Measurements from ENCODE around the gene HMCES. TPM values are rescaled to one million over a fixed set of nuclear protein-coding genes. Genes with fewer than 3 reads are reported as not detected.
A peak's percentile ranks its signal among the peaks of the same experiment; 100 is the strongest.
"Not testable (repeated sequence)": the region's sequence is repeated elsewhere in the genome, so short reads cannot be mapped to it uniquely, and the experiment has no call there.

The HMCES gene
- polyA plus RNA-seq, 3 donors from 2014 or later: 58.6 to 111 (median 78.1) TPM

- Mint-ChIP-seq H3K36me3 (peaks cover 0 to 3% (median 0%) of the 10 kb centered on the region in 3 donors), H3K27me3 (ENCODE audit: low read depth in 3 of 3) (peaks cover 10 to 14% (median 12%) of the 10 kb centered on the region in 3 donors), H3K27ac (peak overlapping the region in 4 of 6 donors; percentile 20 to 57 (median 42)), H3K9me3 (no peaks in the 10 kb centered on the region), H3K4me3 (peak overlapping the region in 3 of 5 donors; percentile 7 to 41 (median 28)), H3K4me1 (peaks cover 34 to 39% of the 10 kb centered on the region in 2 donors)
- DNase-seq: no peak
These were observed 32.0 kb upstream of the HMCES start for GRCh38 chr3:129246636-129247035.

GRCh38 chr3:129248286-129248979 lies 30.2 kb upstream of the HMCES start:
- no peak for DNase-seq
- Mint-ChIP-seq H3K4me1 (peaks cover 44 to 57% of the 10 kb centered on the region in 2 donors), H3K27me3 (ENCODE audit: low read depth in 3 of 3) (peaks cover 10 to 15% (median 14%) of the 10 kb centered on the region in 3 donors), H3K4me3 (peak overlapping the region; percentile 89 to 98 (median 97)), H3K36me3 (peaks cover 4 to 14% (median 4%) of the 10 kb centered on the region in 3 donors), H3K27ac (peak overlapping the region; percentile 93 to 98 (median 97)), H3K9me3 (no peaks in the 10 kb centered on the region)

- H3K4me3 Mint-ChIP-seq: peak within 1 kb of the TSS; percentile 89 to 98 (median 97)
- peaks cover 44 to 59% of the 10 kb centered on the region in 2 donors for H3K4me1 Mint-ChIP-seq
- peak; percentile 92 to 94 (median 94) for DNase-seq
- H3K36me3 Mint-ChIP-seq: peaks cover 4 to 21% (median 4%) of the 10 kb centered on the region in 3 donors
- H3K27ac Mint-ChIP-seq: peak within 1 kb of the TSS; percentile 93 to 98 (median 97)
- H3K27me3 Mint-ChIP-seq (ENCODE audit: low read depth in 3 of 3): peaks cover 10 to 15% (median 14%) of the 10 kb centered on the region in 3 donors
- H3K9me3 Mint-ChIP-seq: no peaks in the 10 kb centered on the region
These were observed 29.2 kb upstream of the HMCES start, which contains the start of gene COPG1 for GRCh38 chr3:129249284-129250065. TSS of gene COPG1 (plus strand) at chr3:129249606. CDS start at chr3:129249710, 104 bp downstream.

- H3K9me3 Mint-ChIP-seq: no peaks in the 10 kb centered on the region
- peaks cover 10 to 15% (median 14%) of the 10 kb centered on the region in 3 donors for H3K27me3 Mint-ChIP-seq (ENCODE audit: low read depth in 3 of 3)
- H3K27ac Mint-ChIP-seq: peak overlapping the region in 2 of 6 donors; percentile 55 to 58
- no peak overlapping the region for H3K4me3 Mint-ChIP-seq
- DNase-seq: no peak
- H3K36me3 Mint-ChIP-seq: peaks cover 4 to 47% (median 11%) of the 10 kb centered on the region in 3 donors
- peaks cover 40 to 51% of the 10 kb centered on the region in 2 donors for H3K4me1 Mint-ChIP-seq
These were observed 25.9 kb upstream of the HMCES start for GRCh38 chr3:129252748-129253147.

GRCh38 chr3:129254536-129255230 lies 24.0 kb upstream of the HMCES start:
- H3K9me3 Mint-ChIP-seq: no peaks in the 10 kb centered on the region
- H3K27me3 Mint-ChIP-seq (ENCODE audit: low read depth in 3 of 3): peaks cover 2 to 8% (median 5%) of the 10 kb centered on the region in 3 donors
- peaks cover 11 to 63% (median 24%) of the 10 kb centered on the region in 3 donors for H3K36me3 Mint-ChIP-seq
- H3K27ac Mint-ChIP-seq: peak overlapping the region in 1 of 6 donors; percentile 30
- H3K4me1 Mint-ChIP-seq: peaks cover 22 to 33% of the 10 kb centered on the region in 2 donors
- no peak for DNase-seq
- no peak overlapping the region for H3K4me3 Mint-ChIP-seq

- H3K27me3 Mint-ChIP-seq (ENCODE audit: low read depth in 3 of 3): peaks cover 0 to 3% (median 0%) of the 10 kb centered on the region in 3 donors
- H3K9me3 Mint-ChIP-seq: no peaks in the 10 kb centered on the region
- H3K4me3 Mint-ChIP-seq: no peak overlapping the region
- DNase-seq: no peak
- H3K27ac Mint-ChIP-seq: peak overlapping the region in 2 of 6 donors; percentile 11 to 34
- H3K36me3 Mint-ChIP-seq: peaks cover 15 to 70% (median 28%) of the 10 kb centered on the region in 3 donors
- peaks cover 12 to 25% of the 10 kb centered on the region in 2 donors for H3K4me1 Mint-ChIP-seq
These were observed 22.4 kb upstream of the HMCES start for GRCh38 chr3:129256270-129256669.

- H3K9me3 Mint-ChIP-seq: no peaks in the 10 kb centered on the region
- no peaks in the 10 kb centered on the region for H3K27me3 Mint-ChIP-seq (ENCODE audit: low read depth in 3 of 3)
- H3K4me3 Mint-ChIP-seq: no peak overlapping the region
- DNase-seq: no peak
- peaks cover 19 to 74% (median 35%) of the 10 kb centered on the region in 3 donors for H3K36me3 Mint-ChIP-seq
- peak overlapping the region in 1 of 6 donors; percentile 34 for H3K27ac Mint-ChIP-seq
- peaks cover 4 to 21% of the 10 kb centered on the region in 2 donors for H3K4me1 Mint-ChIP-seq
These were observed 21.1 kb upstream of the HMCES start for GRCh38 chr3:129257609-129258008.

- H3K4me1 Mint-ChIP-seq: peaks cover 0 to 11% of the 10 kb centered on the region in 2 donors
- H3K4me3 Mint-ChIP-seq: no peak overlapping the region
These were observed 18.8 kb upstream of the HMCES start for GRCh38 chr3:129259612-129260477.

GRCh38 chr3:129260606-129261005 lies 18.1 kb upstream of the HMCES start:
- H3K36me3 Mint-ChIP-seq: peaks cover 28 to 70% (median 38%) of the 10 kb centered on the region in 3 donors
- no peak for DNase-seq
- no peak overlapping the region for H3K4me3 Mint-ChIP-seq
- no peaks in the 10 kb centered on the region for H3K27me3 Mint-ChIP-seq (ENCODE audit: low read depth in 3 of 3)
- H3K4me1 Mint-ChIP-seq: peaks cover 0 to 11% of the 10 kb centered on the region in 2 donors
- H3K27ac Mint-ChIP-seq: peak overlapping the region in 1 of 6 donors; percentile 36
- H3K9me3 Mint-ChIP-seq: no peaks in the 10 kb centered on the region

More at GRCh38 chr3:129259612-129260477, 18.8 kb upstream of the HMCES start:
- Mint-ChIP-seq H3K27me3 (ENCODE audit: low read depth in 3 of 3) (no peaks in the 10 kb centered on the region), H3K36me3 (peaks cover 28 to 72% (median 38%) of the 10 kb centered on the region in 3 donors), H3K9me3 (no peaks in the 10 kb centered on the region), H3K27ac (no peak overlapping the region)
- no peak for DNase-seq

- H3K27ac Mint-ChIP-seq: peak overlapping the region in 1 of 6 donors; percentile 17
- H3K36me3 Mint-ChIP-seq: peaks cover 33 to 67% (median 35%) of the 10 kb centered on the region in 3 donors
- H3K27me3 Mint-ChIP-seq (ENCODE audit: low read depth in 3 of 3): no peaks in the 10 kb centered on the region
- no peaks in the 10 kb centered on the region for H3K9me3 Mint-ChIP-seq
- DNase-seq: no peak
- H3K4me3 Mint-ChIP-seq: no peak overlapping the region
- peaks cover 0 to 11% of the 10 kb centered on the region in 2 donors for H3K4me1 Mint-ChIP-seq
These were observed 16.8 kb upstream of the HMCES start for GRCh38 chr3:129261894-129262293.

GRCh38 chr3:129263161-129263910 lies 15.3 kb upstream of the HMCES start:
- no peak overlapping the region for H3K4me3 Mint-ChIP-seq
- H3K9me3 Mint-ChIP-seq: no peaks in the 10 kb centered on the region
- DNase-seq: no peak
- H3K27ac Mint-ChIP-seq: peak overlapping the region in 1 of 6 donors; percentile 37
- peaks cover 0 to 11% of the 10 kb centered on the region in 2 donors for H3K4me1 Mint-ChIP-seq
- peaks cover 0 to 2% (median 0%) of the 10 kb centered on the region in 3 donors for H3K27me3 Mint-ChIP-seq (ENCODE audit: low read depth in 3 of 3)
- H3K36me3 Mint-ChIP-seq: peaks cover 27 to 66% (median 36%) of the 10 kb centered on the region in 3 donors

- not testable (repeated sequence) for H3K27ac Mint-ChIP-seq; H3K27me3 Mint-ChIP-seq (ENCODE audit: low read depth in 3 of 3); H3K4me3 Mint-ChIP-seq; H3K9me3 Mint-ChIP-seq; DNase-seq
- Mint-ChIP-seq H3K36me3 (peaks cover 22 to 70% (median 35%) of the 10 kb centered on the region in 3 donors), H3K4me1 (peaks cover 0 to 11% of the 10 kb centered on the region in 2 donors)
These were observed 13.7 kb upstream of the HMCES start for GRCh38 chr3:129264994-129265393.
